ENCODE measurements around the gene HBP1. TPM values are rescaled to one million over a fixed set of nuclear protein-coding genes. Genes with fewer than 3 reads are reported as not detected.
"Not testable (repeated sequence)": the region's sequence is repeated elsewhere in the genome, so short reads cannot be mapped to it uniquely, and the experiment has no call there.

Gene HBP1
- polyA plus RNA-seq, 4 donors, result 25.1 to 82.6 (median 36.7) TPM

GRCh38 chr7:107130487-107131220 is 38.1 kb upstream of the HBP1 start:
- Histone ChIP-seq H3K9me3 (ENCODE audit: control insufficient read depth in 2 of 2, insufficient read depth in 1 of 2, low read depth in 1 of 2, low read length in 1 of 2) (no peaks in the 10 kb centered on the region), H3K36me3 (ENCODE audit: control insufficient read depth in 3 of 3, insufficient read depth in 2 of 3, low read depth in 1 of 3, low read length in 3 of 3) (no peaks in the 10 kb centered on the region), H3K4me3 (ENCODE audit: low read depth in 1 of 3, low read length in 3 of 3) (no peak overlapping the region), H3K27ac (ENCODE audit: low read depth in 1 of 3, low read length in 2 of 3) (no peak overlapping the region), H3K4me1 (ENCODE audit: control insufficient read depth in 3 of 3, insufficient read depth in 2 of 3, low read depth in 1 of 3, low read length in 2 of 3) (no peaks in the 10 kb centered on the region), H3K27me3 (ENCODE audit: control insufficient read depth in 3 of 3, insufficient read depth in 3 of 3, low read length in 3 of 3) (no peaks in the 10 kb centered on the region)
- no peak for DNase-seq
- WGBS, 3 donors, result 63 to 75% (median 75%) methylated on average over 6 of the region's 6 CpGs
- no peak for FAIRE-seq

GRCh38 chr7:107133396-107133795 is 35.4 kb upstream of the HBP1 start:
- H3K9me3 ChIP-seq (ENCODE audit: control insufficient read depth in 2 of 2, insufficient read depth in 1 of 2, low read depth in 1 of 2, low read length in 1 of 2), result no peaks in the 10 kb centered on the region
- H3K27ac ChIP-seq (ENCODE audit: low read depth in 1 of 3, low read length in 2 of 3), result no peak overlapping the region
- no peaks in the 10 kb centered on the region for H3K36me3 ChIP-seq (ENCODE audit: control insufficient read depth in 3 of 3, insufficient read depth in 2 of 3, low read depth in 1 of 3, low read length in 3 of 3)
- H3K27me3 ChIP-seq (ENCODE audit: control insufficient read depth in 3 of 3, insufficient read depth in 3 of 3, low read length in 3 of 3), result no peaks in the 10 kb centered on the region
- FAIRE-seq, result no peak
- no peaks in the 10 kb centered on the region for H3K4me1 ChIP-seq (ENCODE audit: control insufficient read depth in 3 of 3, insufficient read depth in 2 of 3, low read depth in 1 of 3, low read length in 2 of 3)
- H3K4me3 ChIP-seq (ENCODE audit: low read depth in 1 of 3, low read length in 3 of 3), result no peak overlapping the region
- no peak for DNase-seq
- WGBS, 3 donors, result 71 to 86% (median 72%) methylated on average over 2 of the region's 2 CpGs

- no peak for FAIRE-seq
- no peaks in the 10 kb centered on the region for H3K4me1 ChIP-seq (ENCODE audit: control insufficient read depth in 3 of 3, insufficient read depth in 2 of 3, low read depth in 1 of 3, low read length in 2 of 3)
- no peak overlapping the region for H3K27ac ChIP-seq (ENCODE audit: low read depth in 1 of 3, low read length in 2 of 3)
- no peaks in the 10 kb centered on the region for H3K36me3 ChIP-seq (ENCODE audit: control insufficient read depth in 3 of 3, insufficient read depth in 2 of 3, low read depth in 1 of 3, low read length in 3 of 3)
- H3K27me3 ChIP-seq (ENCODE audit: control insufficient read depth in 3 of 3, insufficient read depth in 3 of 3, low read length in 3 of 3), result no peaks in the 10 kb centered on the region
- H3K4me3 ChIP-seq (ENCODE audit: low read depth in 1 of 3, low read length in 3 of 3), result no peak overlapping the region
- WGBS, 3 donors, result 88 to 91% (median 88%) methylated on average over 7 of the region's 7 CpGs
- DNase-seq, result no peak
- H3K9me3 ChIP-seq (ENCODE audit: control insufficient read depth in 2 of 2, insufficient read depth in 1 of 2, low read depth in 1 of 2, low read length in 1 of 2), result no peaks in the 10 kb centered on the region
Observed at GRCh38 chr7:107138696-107139420, 29.9 kb upstream of the HBP1 start.

GRCh38 chr7:107143875-107144274 is 24.9 kb upstream of the HBP1 start:
- WGBS, 3 donors, result 86 to 89% (median 87%) methylated on average over 5 of the region's 5 CpGs
- H3K4me3 ChIP-seq (ENCODE audit: low read depth in 1 of 3, low read length in 3 of 3); DNase-seq; H3K4me1 ChIP-seq (ENCODE audit: control insufficient read depth in 3 of 3, insufficient read depth in 2 of 3, low read depth in 1 of 3, low read length in 2 of 3); H3K27ac ChIP-seq (ENCODE audit: low read depth in 1 of 3, low read length in 2 of 3); H3K36me3 ChIP-seq (ENCODE audit: control insufficient read depth in 3 of 3, insufficient read depth in 2 of 3, low read depth in 1 of 3, low read length in 3 of 3); H3K9me3 ChIP-seq (ENCODE audit: control insufficient read depth in 2 of 2, insufficient read depth in 1 of 2, low read depth in 1 of 2, low read length in 1 of 2); FAIRE-seq; H3K27me3 ChIP-seq (ENCODE audit: control insufficient read depth in 3 of 3, insufficient read depth in 3 of 3, low read length in 3 of 3): not testable (repeated sequence)

GRCh38 chr7:107145067-107145838 is 23.6 kb upstream of the HBP1 start:
- Histone ChIP-seq H3K36me3 (ENCODE audit: control insufficient read depth in 3 of 3, insufficient read depth in 2 of 3, low read depth in 1 of 3, low read length in 3 of 3) (no peaks in the 10 kb centered on the region), H3K4me1 (ENCODE audit: control insufficient read depth in 3 of 3, insufficient read depth in 2 of 3, low read depth in 1 of 3, low read length in 2 of 3) (no peaks in the 10 kb centered on the region), H3K27ac (ENCODE audit: low read depth in 1 of 3, low read length in 2 of 3) (no peak overlapping the region), H3K27me3 (ENCODE audit: control insufficient read depth in 3 of 3, insufficient read depth in 3 of 3, low read length in 3 of 3) (no peaks in the 10 kb centered on the region), H3K4me3 (ENCODE audit: low read depth in 1 of 3, low read length in 3 of 3) (no peak overlapping the region), H3K9me3 (ENCODE audit: control insufficient read depth in 2 of 2, insufficient read depth in 1 of 2, low read depth in 1 of 2, low read length in 1 of 2) (no peaks in the 10 kb centered on the region)
- 69 to 83% (median 81%) methylated on average over 4 of the region's 4 CpGs for WGBS, 3 donors
- DNase-seq (no peak), FAIRE-seq (no peak)

- Histone ChIP-seq H3K27ac (ENCODE audit: low read depth in 1 of 3, low read length in 2 of 3) (no peak overlapping the region), H3K9me3 (ENCODE audit: control insufficient read depth in 2 of 2, insufficient read depth in 1 of 2, low read depth in 1 of 2, low read length in 1 of 2) (no peaks in the 10 kb centered on the region), H3K27me3 (ENCODE audit: control insufficient read depth in 3 of 3, insufficient read depth in 3 of 3, low read length in 3 of 3) (no peaks in the 10 kb centered on the region), H3K4me1 (ENCODE audit: control insufficient read depth in 3 of 3, insufficient read depth in 2 of 3, low read depth in 1 of 3, low read length in 2 of 3) (no peaks in the 10 kb centered on the region), H3K36me3 (ENCODE audit: control insufficient read depth in 3 of 3, insufficient read depth in 2 of 3, low read depth in 1 of 3, low read length in 3 of 3) (no peaks in the 10 kb centered on the region), H3K4me3 (ENCODE audit: low read depth in 1 of 3, low read length in 3 of 3) (no peak overlapping the region)
- WGBS, 3 donors, result 23 to 28% (median 23%) methylated on average over 3 of the region's 3 CpGs
- FAIRE-seq (no peak), DNase-seq (peak; percentile 42 to 45)
Observed at GRCh38 chr7:107147464-107148393, 21.1 kb upstream of the HBP1 start.

- 92 to 97% (median 94%) methylated on average over 2 of the region's 2 CpGs for WGBS, 3 donors
- Histone ChIP-seq H3K27me3 (ENCODE audit: control insufficient read depth in 3 of 3, insufficient read depth in 3 of 3, low read length in 3 of 3) (no peaks in the 10 kb centered on the region), H3K9me3 (ENCODE audit: control insufficient read depth in 2 of 2, insufficient read depth in 1 of 2, low read depth in 1 of 2, low read length in 1 of 2) (no peaks in the 10 kb centered on the region), H3K4me1 (ENCODE audit: control insufficient read depth in 3 of 3, insufficient read depth in 2 of 3, low read depth in 1 of 3, low read length in 2 of 3) (no peaks in the 10 kb centered on the region), H3K36me3 (ENCODE audit: control insufficient read depth in 3 of 3, insufficient read depth in 2 of 3, low read depth in 1 of 3, low read length in 3 of 3) (no peaks in the 10 kb centered on the region), H3K4me3 (ENCODE audit: low read depth in 1 of 3, low read length in 3 of 3) (no peak overlapping the region), H3K27ac (ENCODE audit: low read depth in 1 of 3, low read length in 2 of 3) (no peak overlapping the region)
- no peak for FAIRE-seq
- DNase-seq, result no peak
Observed at GRCh38 chr7:107148721-107149120, 20.1 kb upstream of the HBP1 start.

GRCh38 chr7:107149863-107150262 is 18.9 kb upstream of the HBP1 start:
- Histone ChIP-seq H3K9me3 (ENCODE audit: control insufficient read depth in 2 of 2, insufficient read depth in 1 of 2, low read depth in 1 of 2, low read length in 1 of 2) (no peaks in the 10 kb centered on the region), H3K36me3 (ENCODE audit: control insufficient read depth in 3 of 3, insufficient read depth in 2 of 3, low read depth in 1 of 3, low read length in 3 of 3) (peaks cover 0 to 1% (median 0%) of the 10 kb centered on the region in 3 donors), H3K27ac (ENCODE audit: low read depth in 1 of 3, low read length in 2 of 3) (no peak overlapping the region), H3K27me3 (ENCODE audit: control insufficient read depth in 3 of 3, insufficient read depth in 3 of 3, low read length in 3 of 3) (no peaks in the 10 kb centered on the region), H3K4me3 (ENCODE audit: low read depth in 1 of 3, low read length in 3 of 3) (no peak overlapping the region), H3K4me1 (ENCODE audit: control insufficient read depth in 3 of 3, insufficient read depth in 2 of 3, low read depth in 1 of 3, low read length in 2 of 3) (no peaks in the 10 kb centered on the region)
- 85 to 88% (median 87%) methylated on average over 1 of the region's 1 CpG for WGBS, 3 donors
- DNase-seq (no peak), FAIRE-seq (peak; percentile 86)

Measured in small intestine (tissue), 7 donors.